Measurements from ENCODE around the gene TACC3.

Gene TACC3

GRCh38 chr4:1723131-1723801, 1.9 kb downstream of the TACC3 start:
- DNase-seq (ENCODE audit: low read depth in 2 of 2), result peak in 1 of 2 donors; percentile 30

DNA sequence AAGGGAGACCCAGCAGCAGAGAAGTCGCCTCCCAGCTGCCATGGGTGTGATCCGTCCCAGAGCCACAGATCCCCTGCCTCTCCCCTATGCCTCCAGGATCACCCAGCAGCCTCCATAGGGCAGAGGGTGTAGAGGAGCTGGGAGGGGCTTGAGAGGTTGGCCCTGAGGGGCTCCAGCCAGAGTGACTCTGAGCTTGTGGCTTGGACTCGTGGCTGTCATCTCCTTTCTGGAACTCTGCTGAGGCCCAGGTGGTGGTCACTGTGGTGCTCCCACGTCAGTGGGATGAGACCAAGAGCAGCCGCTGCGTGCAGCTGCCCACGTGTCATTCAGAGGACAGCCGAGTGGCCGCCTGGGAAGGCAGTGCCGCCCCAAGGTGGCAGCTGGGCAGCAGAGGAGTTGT, 4.2 kb downstream of the TACC3 start:
- DNase-seq (ENCODE audit: low read depth in 2 of 2), result no peak

DNA sequence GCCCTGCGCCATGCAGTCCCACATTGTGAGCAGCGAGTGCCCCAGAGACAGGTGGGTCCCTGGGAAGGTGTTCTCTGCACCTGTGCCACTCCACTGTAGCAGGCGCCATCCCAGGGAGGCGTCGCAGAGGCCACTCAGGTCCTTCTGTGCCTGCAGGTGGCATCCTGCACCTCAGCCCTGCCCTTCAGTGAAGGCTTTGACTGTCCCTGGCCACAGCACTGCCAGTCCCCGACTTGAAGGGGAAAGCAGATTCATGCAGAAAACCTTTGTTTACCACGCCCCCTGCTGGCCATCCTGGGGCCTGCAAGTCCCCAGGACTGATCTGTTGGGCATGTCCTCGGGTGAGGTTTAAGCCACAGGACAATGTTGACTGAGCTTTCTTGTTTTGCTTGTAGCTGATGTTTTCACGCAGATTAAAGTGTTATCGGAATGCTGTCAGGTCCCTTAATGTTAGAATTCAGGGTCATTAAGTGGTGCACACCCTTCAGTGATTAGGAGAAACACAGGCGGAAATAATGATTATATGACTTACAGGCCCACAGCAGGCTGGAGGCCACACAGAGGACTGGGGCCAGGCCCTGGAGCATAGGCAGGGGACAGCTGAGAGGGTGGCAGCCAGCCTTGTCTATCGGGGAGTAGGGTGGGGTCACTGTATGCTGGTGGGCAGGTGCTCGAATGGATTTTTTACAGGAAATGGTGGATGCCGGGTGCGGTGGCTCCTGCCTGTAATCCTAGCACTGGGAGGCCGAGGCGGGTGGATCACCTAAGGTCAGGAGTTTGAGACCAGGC, 5.0 kb downstream of the TACC3 start:
- peak; percentile 76 to 81 for DNase-seq (ENCODE audit: low read depth in 2 of 2)

GRCh38 chr4:1727117-1728031, 6.1 kb downstream of the TACC3 start:
- no peak for DNase-seq (ENCODE audit: low read depth in 2 of 2)

DNA sequence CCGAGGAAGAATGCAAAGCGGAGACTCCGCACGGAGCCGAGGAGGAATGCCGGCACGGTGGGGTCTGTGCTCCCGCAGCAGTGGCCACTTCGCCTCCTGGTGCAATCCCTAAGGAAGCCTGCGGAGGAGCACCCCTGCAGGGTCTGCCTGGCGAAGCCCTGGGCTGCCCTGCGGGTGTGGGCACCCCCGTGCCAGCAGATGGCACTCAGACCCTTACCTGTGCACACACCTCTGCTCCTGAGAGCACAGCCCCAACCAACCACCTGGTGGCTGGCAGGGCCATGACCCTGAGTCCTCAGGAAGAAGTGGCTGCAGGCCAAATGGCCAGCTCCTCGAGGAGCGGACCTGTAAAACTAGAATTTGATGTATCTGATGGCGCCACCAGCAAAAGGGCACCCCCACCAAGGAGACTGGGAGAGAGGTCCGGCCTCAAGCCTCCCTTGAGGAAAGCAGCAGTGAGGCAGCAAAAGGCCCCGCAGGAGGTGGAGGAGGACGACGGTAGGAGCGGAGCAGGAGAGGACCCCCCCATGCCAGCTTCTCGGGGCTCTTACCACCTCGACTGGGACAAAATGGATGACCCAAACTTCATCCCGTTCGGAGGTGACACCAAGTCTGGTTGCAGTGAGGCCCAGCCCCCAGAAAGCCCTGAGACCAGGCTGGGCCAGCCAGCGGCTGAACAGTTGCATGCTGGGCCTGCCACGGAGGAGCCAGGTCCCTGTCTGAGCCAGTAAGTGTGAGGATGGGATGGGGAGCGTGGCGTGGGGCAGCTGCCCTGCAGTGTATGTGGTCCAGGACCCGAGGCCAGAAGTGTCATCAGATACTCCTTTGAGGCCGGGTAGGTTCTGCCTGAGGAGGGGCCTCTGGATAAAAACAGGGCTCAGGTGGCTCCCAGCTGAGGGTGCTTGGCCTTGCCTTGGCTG, 7.0 kb downstream of the TACC3 start:
- no peak for DNase-seq (ENCODE audit: low read depth in 2 of 2)

GRCh38 chr4:1730532-1731135, 9.3 kb downstream of the TACC3 start:
- no peak for DNase-seq (ENCODE audit: low read depth in 2 of 2)

DNA sequence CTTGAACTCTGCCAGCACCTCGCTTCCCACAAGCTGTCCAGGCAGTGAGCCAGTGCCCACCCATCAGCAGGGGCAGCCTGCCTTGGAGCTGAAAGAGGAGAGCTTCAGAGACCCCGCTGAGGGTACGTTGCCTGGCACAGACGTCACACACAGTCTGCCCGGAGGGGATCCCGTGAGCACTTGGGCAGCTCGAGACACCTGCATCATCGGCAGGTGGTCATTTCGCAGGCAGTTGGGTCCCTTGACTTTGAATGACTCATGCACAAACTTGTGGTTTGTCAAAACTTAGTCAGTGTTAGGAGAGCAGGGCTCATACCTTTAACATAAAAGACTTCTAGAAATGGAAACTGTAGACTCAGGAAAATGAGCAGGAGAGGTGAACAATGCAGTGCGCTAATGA, 9.9 kb downstream of the TACC3 start:
- no peak for DNase-seq (ENCODE audit: low read depth in 2 of 2)

GRCh38 chr4:1732911-1733310, 11.6 kb downstream of the TACC3 start:
- no peak for DNase-seq (ENCODE audit: low read depth in 2 of 2)

- no peak for DNase-seq (ENCODE audit: low read depth in 2 of 2)
Measured at GRCh38 chr4:1735215-1735614, 13.9 kb downstream of the TACC3 start.

DNA sequence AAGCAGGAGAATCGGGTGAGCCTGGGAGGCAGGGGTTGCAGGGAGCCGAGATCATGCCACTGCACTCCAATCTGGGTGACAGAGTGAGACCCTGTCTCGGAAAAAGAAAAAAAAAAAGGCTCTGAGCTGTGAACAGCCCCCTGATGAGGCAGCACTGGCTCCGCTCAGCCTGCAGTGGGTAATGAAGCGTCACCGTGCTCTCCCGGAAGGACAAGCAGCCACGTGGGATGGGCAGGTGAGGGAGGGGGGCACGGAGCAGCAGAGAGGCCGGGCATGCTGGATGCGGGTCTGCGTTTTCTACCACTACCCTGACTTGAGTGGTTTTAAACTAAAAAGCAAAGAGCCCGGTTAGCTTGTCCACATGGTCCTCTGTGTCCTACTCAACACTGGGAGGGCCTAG, 15.5 kb downstream of the TACC3 start:
- no peak for DNase-seq (ENCODE audit: low read depth in 2 of 2)

DNA sequence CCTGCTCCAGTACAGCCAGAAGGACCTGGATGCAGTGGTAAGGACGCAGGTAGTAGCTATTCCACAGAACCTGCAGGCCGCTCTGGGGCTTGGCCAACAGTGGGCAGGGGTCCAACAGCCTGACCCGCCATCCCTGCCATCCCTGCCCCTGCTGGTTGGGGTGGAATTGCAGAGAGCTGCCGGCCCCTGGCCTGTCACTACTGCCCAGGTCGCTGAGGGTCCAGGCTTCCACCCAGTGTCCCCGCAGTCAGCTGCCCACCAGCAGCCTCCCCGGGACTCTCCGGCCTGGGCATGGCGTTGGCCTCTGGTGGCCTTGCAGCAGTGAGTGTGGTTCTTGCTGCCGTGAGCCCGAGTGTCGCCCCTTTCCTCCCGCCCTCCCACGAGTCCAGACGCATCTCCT, 16.3 kb downstream of the TACC3 start:
- DNase-seq (ENCODE audit: low read depth in 2 of 2), result no peak

DNA sequence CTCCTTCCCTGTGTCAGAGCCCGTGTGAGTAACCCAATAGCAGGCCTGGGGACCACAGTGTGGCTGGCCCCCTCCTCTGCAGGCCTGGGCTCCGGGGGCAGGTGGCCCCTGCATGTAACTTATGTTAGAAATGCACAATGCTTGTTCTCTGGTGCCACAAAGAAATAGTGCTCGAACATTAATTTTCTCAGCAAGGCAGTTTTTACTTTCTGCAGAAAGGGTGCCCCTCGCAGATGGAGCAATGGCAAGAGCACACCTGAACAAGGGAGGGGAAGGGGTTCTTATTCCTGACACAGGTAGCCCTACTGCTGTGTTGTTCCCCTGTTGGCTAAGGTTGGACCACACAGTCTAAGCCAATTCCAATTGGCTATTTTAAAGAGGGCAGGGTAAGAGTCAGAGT, 17.1 kb downstream of the TACC3 start:
- no peak for DNase-seq (ENCODE audit: low read depth in 2 of 2)

- DNase-seq (ENCODE audit: low read depth in 2 of 2), result no peak
Measured at GRCh38 chr4:1739358-1739757, 18.0 kb downstream of the TACC3 start.

DNA sequence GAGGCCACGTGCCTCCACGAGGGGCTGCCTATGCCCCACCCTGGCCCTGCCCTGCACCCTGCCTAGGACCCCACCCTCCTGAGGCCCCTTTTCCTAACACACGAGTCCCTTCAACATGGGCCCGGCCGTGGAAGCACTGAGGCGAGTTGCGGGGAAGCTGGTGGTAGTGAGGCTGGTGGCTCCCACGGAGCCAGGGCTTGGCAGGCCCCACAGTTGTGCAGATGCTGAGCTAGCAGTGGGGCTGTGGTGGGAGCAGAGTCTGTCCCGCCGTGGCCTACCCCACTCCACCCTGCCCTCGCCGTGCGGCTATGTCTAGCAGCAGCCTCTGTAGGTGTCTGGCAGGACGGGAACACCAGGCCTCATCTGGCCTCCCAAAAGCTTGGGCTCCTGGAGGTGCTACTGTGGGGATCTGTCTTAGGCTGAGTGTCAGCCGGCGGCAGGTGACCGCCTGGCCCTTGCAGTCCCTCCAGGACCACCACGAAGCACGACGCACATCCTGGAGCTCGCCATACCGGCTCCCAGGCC, 18.8 kb downstream of the TACC3 start:
- DNase-seq (ENCODE audit: low read depth in 2 of 2), result no peak

DNA sequence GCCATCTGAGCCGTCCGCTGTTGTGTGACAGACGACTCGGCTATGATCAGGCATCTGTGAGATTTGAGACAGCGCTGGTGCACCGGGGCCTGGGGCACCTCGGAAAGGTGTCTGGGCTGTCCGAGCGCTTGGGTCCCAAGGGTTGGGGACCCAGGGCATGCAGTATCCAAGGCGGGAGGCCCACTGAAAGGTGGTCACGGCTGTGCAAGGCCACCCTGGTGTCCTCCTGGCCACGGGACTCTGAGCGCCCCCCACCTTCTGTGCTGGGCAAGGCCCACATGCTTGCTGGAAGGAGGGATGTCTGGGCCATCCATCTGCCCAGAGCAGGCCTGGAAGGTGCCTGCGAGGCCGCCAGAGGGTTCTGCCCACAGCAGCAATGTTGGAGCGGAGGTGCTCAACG, 19.9 kb downstream of the TACC3 start:
- DNase-seq (ENCODE audit: low read depth in 2 of 2), result no peak

DNA sequence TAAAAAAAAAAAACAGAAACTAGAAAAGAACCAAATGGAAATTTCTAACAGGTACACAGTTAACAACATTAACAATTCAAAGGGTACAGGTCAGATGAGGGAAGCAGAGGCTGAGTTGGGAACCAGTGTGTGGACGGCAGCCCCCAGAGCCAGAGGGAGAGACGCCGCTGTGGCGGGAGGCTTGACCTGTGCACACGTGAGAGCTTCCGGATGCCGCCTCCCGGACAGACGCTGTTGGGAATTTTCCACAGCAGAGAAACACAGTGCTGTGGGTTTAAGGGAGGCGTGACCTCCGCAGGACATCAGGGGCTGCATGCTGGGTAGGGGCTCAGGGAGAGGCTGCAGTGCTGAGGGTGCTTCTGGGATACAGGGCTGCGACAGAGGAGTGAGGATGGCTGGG, 22.2 kb downstream of the TACC3 start:
- DNase-seq (ENCODE audit: low read depth in 2 of 2), result no peak

- no peak for DNase-seq (ENCODE audit: low read depth in 2 of 2)
Measured at GRCh38 chr4:1743975-1744374, 22.7 kb downstream of the TACC3 start.

DNA sequence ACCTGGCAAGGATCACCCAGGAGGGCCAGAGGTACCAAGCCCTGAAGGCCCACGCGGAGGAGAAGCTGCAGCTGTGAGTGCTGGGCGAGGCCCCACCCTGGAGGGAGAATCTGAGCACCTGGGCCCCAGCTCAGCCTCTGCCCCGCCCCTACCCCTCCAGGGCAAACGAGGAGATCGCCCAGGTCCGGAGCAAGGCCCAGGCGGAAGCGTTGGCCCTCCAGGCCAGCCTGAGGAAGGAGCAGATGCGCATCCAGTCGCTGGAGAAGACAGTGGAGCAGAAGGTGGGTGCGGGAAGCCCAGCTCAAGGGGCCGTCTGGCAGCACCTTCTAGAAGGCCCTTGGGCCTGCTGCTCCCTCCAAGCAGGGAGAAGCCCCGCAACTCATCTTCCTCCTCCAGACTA, 23.2 kb downstream of the TACC3 start:
- DNase-seq (ENCODE audit: low read depth in 2 of 2), result no peak

GRCh38 chr4:1745165-1745564, 23.8 kb downstream of the TACC3 start:
- DNase-seq (ENCODE audit: low read depth in 2 of 2), result no peak

- no peak for DNase-seq (ENCODE audit: low read depth in 2 of 2)
Measured at GRCh38 chr4:1745697-1746096, 24.4 kb downstream of the TACC3 start.

DNA sequence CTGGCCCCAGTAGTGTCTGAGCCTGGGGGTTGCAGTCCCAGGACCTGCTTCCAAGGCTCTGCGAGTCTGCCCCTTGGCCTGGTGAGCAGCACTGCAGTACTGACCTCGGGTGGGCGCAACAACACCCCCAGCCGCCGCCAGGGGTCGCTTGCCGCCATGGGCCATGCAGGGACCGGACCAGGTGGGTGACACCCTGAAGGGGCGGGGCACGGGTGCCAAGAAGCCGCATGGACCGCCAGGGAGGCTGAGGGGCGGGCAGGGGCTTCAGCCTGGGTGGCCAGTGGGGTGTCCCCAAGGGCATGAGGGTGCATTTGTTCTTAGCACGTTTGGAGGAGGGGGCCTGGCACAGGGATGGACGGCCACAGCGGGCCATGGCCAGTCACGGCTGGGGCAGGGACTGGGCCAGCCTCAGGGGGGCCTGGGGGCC, 25.0 kb downstream of the TACC3 start:
- peak; percentile 55 to 65 for DNase-seq (ENCODE audit: low read depth in 2 of 2)
